ENCODE data around the gene RPS10. TPM values are rescaled to one million over a fixed set of nuclear protein-coding genes. Genes with fewer than 3 reads are reported as not detected.

RPS10 gene
- total RNA-seq, 1 donor from 2014 or later = 1,626 TPM

- DNase-seq (ENCODE audit: low read depth, low spot score) = no peak
- H3K27ac Mint-ChIP-seq (ENCODE audit: unreplicated experiment) = no peak overlapping the region
- H3K36me3 Mint-ChIP-seq (ENCODE audit: low read depth) = no peaks in the 10 kb centered on the region
- TF ChIP-seq CTCF (conservative IDR thresholded peaks at IDR 0.05) = no peak
- no peaks in the 10 kb centered on the region for H3K9me3 Mint-ChIP-seq
- H3K4me3 Mint-ChIP-seq = peak overlapping the region; percentile 36
- peaks cover 33% of the 10 kb centered on the region for H3K27me3 Mint-ChIP-seq (ENCODE audit: low read depth)
- peaks cover 16% of the 10 kb centered on the region for H3K4me1 Mint-ChIP-seq
Measured at GRCh38 chr6:34463299-34463698, 37.4 kb upstream of the RPS10 start.

- H3K4me3 Mint-ChIP-seq = no peak overlapping the region
- H3K27me3 Mint-ChIP-seq (ENCODE audit: low read depth) = peaks cover 33% of the 10 kb centered on the region
- H3K9me3 Mint-ChIP-seq = no peaks in the 10 kb centered on the region
- DNase-seq (ENCODE audit: low read depth, low spot score) = peak; percentile 10
- no peaks in the 10 kb centered on the region for H3K36me3 Mint-ChIP-seq (ENCODE audit: low read depth)
- H3K4me1 Mint-ChIP-seq = peaks cover 16% of the 10 kb centered on the region
- no peak overlapping the region for H3K27ac Mint-ChIP-seq (ENCODE audit: unreplicated experiment)
- no peak for TF ChIP-seq CTCF (conservative IDR thresholded peaks at IDR 0.05)
Measured at GRCh38 chr6:34462551-34462971, 36.7 kb upstream of the RPS10 start.

- Mint-ChIP-seq H3K9me3 (no peaks in the 10 kb centered on the region), H3K27ac (ENCODE audit: unreplicated experiment) (no peak overlapping the region), H3K4me3 (no peak overlapping the region), H3K36me3 (ENCODE audit: low read depth) (no peaks in the 10 kb centered on the region), H3K27me3 (ENCODE audit: low read depth) (peaks cover 30% of the 10 kb centered on the region), H3K4me1 (peaks cover 19% of the 10 kb centered on the region)
- no peak for DNase-seq (ENCODE audit: low read depth, low spot score)
- TF ChIP-seq CTCF (conservative IDR thresholded peaks at IDR 0.05) = no peak
Measured at GRCh38 chr6:34462010-34462409, 36.1 kb upstream of the RPS10 start.

- Mint-ChIP-seq H3K4me3 (no peak overlapping the region), H3K4me1 (peaks cover 22% of the 10 kb centered on the region), H3K27ac (ENCODE audit: unreplicated experiment) (no peak overlapping the region), H3K9me3 (no peaks in the 10 kb centered on the region), H3K36me3 (ENCODE audit: low read depth) (no peaks in the 10 kb centered on the region), H3K27me3 (ENCODE audit: low read depth) (peaks cover 21% of the 10 kb centered on the region)
- no peak for DNase-seq (ENCODE audit: low read depth, low spot score)
- TF ChIP-seq CTCF (conservative IDR thresholded peaks at IDR 0.05) = no peak
Measured at GRCh38 chr6:34460796-34461507, 35.1 kb upstream of the RPS10 start.

GRCh38 chr6:34459899-34460593, 34.2 kb upstream of the RPS10 start:
- Mint-ChIP-seq H3K4me3 (no peak overlapping the region), H3K27ac (ENCODE audit: unreplicated experiment) (no peak overlapping the region), H3K4me1 (peaks cover 17% of the 10 kb centered on the region), H3K9me3 (no peaks in the 10 kb centered on the region), H3K36me3 (ENCODE audit: low read depth) (no peaks in the 10 kb centered on the region), H3K27me3 (ENCODE audit: low read depth) (peaks cover 14% of the 10 kb centered on the region)
- DNase-seq (ENCODE audit: low read depth, low spot score) = peak; percentile 39
- TF ChIP-seq CTCF (conservative IDR thresholded peaks at IDR 0.05) = peak; percentile 84
